ENCODE results near the gene PLEKHA8.
"Not testable (repeated sequence)": the region's sequence is repeated elsewhere in the genome, so short reads cannot be mapped to it uniquely, and the experiment has no call there.

The PLEKHA8 gene

DNA sequence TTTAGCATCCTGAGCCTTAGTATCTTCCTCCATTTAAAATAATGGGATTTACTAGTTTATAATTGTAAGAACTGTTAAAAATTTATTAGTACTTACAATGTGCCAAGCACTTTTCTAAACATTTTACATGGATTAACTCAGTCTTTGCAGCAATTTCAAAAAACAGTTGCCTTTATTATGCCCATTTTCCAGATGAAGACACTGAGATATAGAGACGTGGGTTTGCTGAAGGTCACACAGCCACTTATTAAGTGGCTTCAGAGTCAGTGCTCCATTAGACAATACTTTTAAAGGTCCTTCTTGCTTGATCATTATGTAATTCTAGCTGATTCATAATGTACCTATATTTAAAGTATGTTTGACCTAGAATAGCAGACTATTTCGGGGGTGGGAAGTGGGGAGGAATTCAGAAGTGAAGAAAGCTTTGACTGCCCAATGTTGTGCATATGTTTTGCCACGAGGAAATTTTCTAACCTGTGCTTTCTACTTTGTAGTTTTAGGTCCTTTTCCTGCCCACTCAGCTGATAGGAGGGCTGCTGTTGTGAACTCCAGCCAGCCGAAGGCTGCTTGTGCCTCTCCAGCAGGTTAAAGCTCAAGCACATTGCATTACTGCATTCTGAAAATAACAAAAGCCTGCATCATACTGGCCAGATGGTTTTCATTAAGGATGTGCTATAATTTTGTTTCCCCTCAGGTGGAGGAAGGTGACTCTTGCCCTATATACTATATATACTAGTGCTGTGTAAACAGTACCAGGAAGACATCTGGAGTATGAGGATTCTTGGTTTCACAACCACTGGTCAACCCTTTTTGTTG is 4.3 kb downstream of the PLEKHA8 start:
- no peaks in the 10 kb centered on the region for H3K27me3 Mint-ChIP-seq (ENCODE audit: low read depth)
- H3K9me3 Mint-ChIP-seq, result no peaks in the 10 kb centered on the region
- no peak overlapping the region for H3K27ac Mint-ChIP-seq
- DNase-seq (ENCODE audit: low spot score), result no peak
- H3K4me1 Mint-ChIP-seq (ENCODE audit: low read depth), result peaks cover 7% of the 10 kb centered on the region
- H3K4me3 Mint-ChIP-seq, result no peak overlapping the region
- H3K36me3 Mint-ChIP-seq (ENCODE audit: low read depth), result no peaks in the 10 kb centered on the region

DNA sequence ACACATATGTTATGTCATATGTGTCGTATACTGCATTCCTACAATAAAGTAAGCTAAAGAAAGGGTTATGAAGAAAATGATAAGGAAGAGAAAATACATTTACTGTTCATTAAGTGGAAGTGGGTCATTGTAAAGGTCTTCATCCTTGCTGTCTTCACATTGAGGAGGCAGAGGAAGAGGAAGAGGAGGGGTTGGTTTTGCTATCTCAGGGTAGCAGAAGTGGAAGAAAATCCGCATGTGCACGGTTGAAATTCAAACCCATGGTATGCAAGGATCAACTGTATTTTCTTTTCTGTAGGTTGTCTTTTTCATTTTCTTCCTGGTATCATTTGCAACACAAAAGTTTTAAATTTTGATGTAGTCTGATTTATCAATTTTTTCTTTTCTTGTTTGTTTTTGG is 6.3 kb downstream of the PLEKHA8 start:
- no peak for DNase-seq (ENCODE audit: low spot score)
- Mint-ChIP-seq H3K4me1 (ENCODE audit: low read depth) (peaks cover 4% of the 10 kb centered on the region), H3K27me3 (ENCODE audit: low read depth) (no peaks in the 10 kb centered on the region), H3K36me3 (ENCODE audit: low read depth) (no peaks in the 10 kb centered on the region), H3K9me3 (no peaks in the 10 kb centered on the region), H3K4me3 (no peak overlapping the region), H3K27ac (no peak overlapping the region)

DNA sequence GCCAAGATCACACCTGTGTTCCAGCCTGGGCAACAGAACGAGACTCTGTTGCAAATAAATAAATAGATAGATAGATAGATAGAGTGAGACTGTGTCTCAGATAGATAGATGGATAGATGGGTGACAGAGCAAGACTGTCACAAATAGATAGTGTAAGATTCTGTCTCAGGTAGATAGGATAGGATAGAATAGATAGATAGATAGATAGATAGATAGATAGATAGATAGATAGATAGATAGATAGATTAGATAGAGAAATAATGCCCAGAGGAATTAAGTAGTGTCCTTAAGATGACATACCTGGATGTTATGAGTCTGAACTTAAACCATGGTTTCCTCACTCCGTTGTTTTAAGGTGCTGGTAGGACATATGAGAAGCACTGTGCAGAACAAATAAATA is 8.0 kb downstream of the PLEKHA8 start:
- H3K4me3 Mint-ChIP-seq, result no peak overlapping the region
- no peaks in the 10 kb centered on the region for H3K9me3 Mint-ChIP-seq
- no peaks in the 10 kb centered on the region for H3K36me3 Mint-ChIP-seq (ENCODE audit: low read depth)
- DNase-seq (ENCODE audit: low spot score), result no peak
- no peak overlapping the region for H3K27ac Mint-ChIP-seq
- peaks cover 11% of the 10 kb centered on the region for H3K4me1 Mint-ChIP-seq (ENCODE audit: low read depth)
- no peaks in the 10 kb centered on the region for H3K27me3 Mint-ChIP-seq (ENCODE audit: low read depth)

DNA sequence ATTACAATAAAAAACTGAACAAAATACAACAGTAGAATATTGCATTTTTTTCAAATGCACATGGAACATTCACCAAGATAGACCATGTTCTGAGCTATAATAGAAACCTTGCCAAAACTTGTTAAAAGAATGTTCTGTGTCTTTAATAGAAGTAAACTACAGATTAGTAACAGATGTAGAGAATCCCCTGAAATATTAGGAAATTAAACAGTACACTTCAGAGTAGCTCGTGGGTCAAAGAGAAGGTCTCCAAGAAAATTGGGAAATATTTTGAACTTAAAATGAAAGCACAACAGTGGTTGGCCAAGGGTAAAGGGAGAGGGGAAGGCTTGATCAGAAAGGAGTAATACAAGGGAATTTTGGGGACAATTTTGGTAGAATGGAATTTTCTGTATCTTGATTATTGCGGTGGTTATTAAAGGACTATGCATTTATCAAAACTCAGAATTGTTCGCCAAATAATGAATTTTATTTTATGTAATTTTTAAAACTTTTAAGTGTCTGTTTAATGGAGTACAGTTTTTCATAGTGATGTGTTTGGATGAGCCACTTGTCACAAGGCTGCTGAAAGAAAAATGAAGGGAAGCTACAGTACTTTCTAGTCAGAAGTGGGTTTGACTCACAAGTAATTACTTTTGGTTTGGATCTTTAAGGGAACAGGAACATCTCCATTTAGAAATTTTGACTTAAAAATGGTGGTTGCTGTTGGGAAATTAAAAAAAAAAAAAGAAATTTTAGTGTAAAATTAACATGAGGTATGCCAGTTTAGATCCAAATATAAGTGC is 10.2 kb downstream of the PLEKHA8 start:
- DNase-seq (ENCODE audit: low spot score), result no peak

DNA sequence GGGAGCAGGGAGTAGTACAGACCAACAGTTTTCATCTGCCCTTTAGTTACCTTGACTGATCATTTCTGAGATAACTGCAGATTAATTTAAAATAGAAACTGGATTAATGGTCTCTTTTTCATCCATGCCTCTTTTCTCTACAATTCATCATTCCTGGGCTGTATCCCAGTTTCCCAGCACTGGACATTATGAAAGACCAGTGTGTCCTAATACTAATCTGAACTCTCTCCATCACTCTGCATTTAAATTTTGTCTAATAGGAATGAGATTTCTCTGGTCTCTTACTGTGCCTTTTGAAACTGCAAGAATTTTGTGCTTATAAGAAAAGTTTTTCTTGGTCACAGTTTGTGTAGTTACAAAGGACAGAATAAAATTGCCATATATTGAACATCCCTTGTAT is 12.7 kb downstream of the PLEKHA8 start:
- peaks cover 7% of the 10 kb centered on the region for H3K36me3 Mint-ChIP-seq (ENCODE audit: low read depth)
- H3K4me3 Mint-ChIP-seq, result no peak overlapping the region
- DNase-seq (ENCODE audit: low spot score), result no peak
- H3K9me3 Mint-ChIP-seq, result no peaks in the 10 kb centered on the region
- no peaks in the 10 kb centered on the region for H3K27me3 Mint-ChIP-seq (ENCODE audit: low read depth)
- H3K27ac Mint-ChIP-seq, result no peak overlapping the region
- H3K4me1 Mint-ChIP-seq (ENCODE audit: low read depth), result peaks cover 10% of the 10 kb centered on the region

More for the DNA sequence above, 10.2 kb downstream of the PLEKHA8 start:
- no peaks in the 10 kb centered on the region for H3K27me3 Mint-ChIP-seq (ENCODE audit: low read depth)
- H3K36me3 Mint-ChIP-seq (ENCODE audit: low read depth), result no peaks in the 10 kb centered on the region
- H3K9me3 Mint-ChIP-seq, result no peaks in the 10 kb centered on the region
- H3K27ac Mint-ChIP-seq, result no peak overlapping the region
- peaks cover 12% of the 10 kb centered on the region for H3K4me1 Mint-ChIP-seq (ENCODE audit: low read depth)
- no peak overlapping the region for H3K4me3 Mint-ChIP-seq

GRCh38 chr7:30041526-30042269 is 13.5 kb downstream of the PLEKHA8 start:
- Mint-ChIP-seq H3K36me3 (ENCODE audit: low read depth) (peaks cover 9% of the 10 kb centered on the region), H3K4me3 (no peak overlapping the region), H3K27ac (no peak overlapping the region), H3K4me1 (ENCODE audit: low read depth) (peaks cover 10% of the 10 kb centered on the region), H3K9me3 (no peaks in the 10 kb centered on the region), H3K27me3 (ENCODE audit: low read depth) (no peaks in the 10 kb centered on the region)
- DNase-seq (ENCODE audit: low spot score), result no peak

DNA sequence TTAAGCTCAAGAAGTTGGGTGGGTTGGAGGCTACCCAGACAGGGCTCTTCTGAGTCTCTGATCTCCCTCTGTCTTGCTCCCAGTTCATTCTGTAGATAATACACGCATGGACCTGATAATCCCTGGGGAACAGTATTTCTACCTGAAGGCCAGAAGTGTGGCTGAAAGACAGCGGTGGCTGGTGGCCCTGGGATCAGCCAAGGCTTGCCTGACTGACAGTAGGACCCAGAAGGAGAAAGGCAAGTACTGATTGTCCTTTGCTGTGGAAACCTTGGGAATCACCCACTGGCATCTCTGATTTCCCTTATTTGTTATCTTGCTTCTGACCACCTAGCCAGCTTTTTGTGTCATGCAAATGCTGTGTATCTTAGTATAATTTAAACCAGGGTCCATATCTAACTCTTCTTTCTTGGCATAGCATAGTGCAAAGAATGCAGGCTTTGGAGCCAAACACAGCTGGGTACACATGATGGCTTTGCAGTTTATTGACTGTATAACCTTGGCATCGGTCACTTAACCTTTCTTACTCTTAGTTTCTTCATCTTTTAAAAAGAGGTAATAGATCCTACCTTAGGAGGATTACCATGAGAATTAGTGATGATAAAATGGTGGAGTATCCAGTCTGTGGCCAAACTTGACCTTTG is 18.0 kb downstream of the PLEKHA8 start:
- no peak overlapping the region for H3K27ac Mint-ChIP-seq
- H3K4me1 Mint-ChIP-seq (ENCODE audit: low read depth), result peaks cover 4% of the 10 kb centered on the region
- no peaks in the 10 kb centered on the region for H3K9me3 Mint-ChIP-seq
- DNase-seq (ENCODE audit: low spot score), result no peak
- no peak overlapping the region for H3K4me3 Mint-ChIP-seq
- no peaks in the 10 kb centered on the region for H3K27me3 Mint-ChIP-seq (ENCODE audit: low read depth)
- H3K36me3 Mint-ChIP-seq (ENCODE audit: low read depth), result peaks cover 20% of the 10 kb centered on the region

- peaks cover 4% of the 10 kb centered on the region for H3K4me1 Mint-ChIP-seq (ENCODE audit: low read depth)
- DNase-seq (ENCODE audit: low spot score), result no peak
- H3K9me3 Mint-ChIP-seq, result no peaks in the 10 kb centered on the region
- no peak overlapping the region for H3K4me3 Mint-ChIP-seq
- H3K27ac Mint-ChIP-seq, result no peak overlapping the region
- H3K36me3 Mint-ChIP-seq (ENCODE audit: low read depth), result peaks cover 20% of the 10 kb centered on the region
- no peaks in the 10 kb centered on the region for H3K27me3 Mint-ChIP-seq (ENCODE audit: low read depth)
These were observed 18.9 kb downstream of the PLEKHA8 start for GRCh38 chr7:30047124-30047523.

DNA sequence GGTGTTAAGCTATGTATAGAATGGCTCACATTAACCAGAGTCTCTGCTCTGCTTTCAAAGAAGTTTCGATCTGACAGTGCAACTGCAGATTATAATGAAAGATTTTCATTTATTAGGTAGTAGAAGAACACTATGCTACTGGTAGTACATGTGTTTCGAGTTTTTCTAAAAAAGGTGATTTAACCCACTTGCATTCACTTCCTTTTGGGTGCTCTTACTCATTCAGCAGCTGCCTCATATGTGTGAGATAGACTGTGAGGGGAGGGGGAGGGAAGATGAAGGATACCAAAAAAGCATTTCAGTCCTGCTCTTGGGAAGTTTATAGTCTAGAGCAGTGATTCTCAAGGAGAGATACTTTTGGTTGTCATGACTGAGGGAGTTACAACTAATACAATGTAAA is 20.4 kb downstream of the PLEKHA8 start:
- Mint-ChIP-seq H3K9me3 (no peaks in the 10 kb centered on the region), H3K4me3 (no peak overlapping the region), H3K4me1 (ENCODE audit: low read depth) (peaks cover 3% of the 10 kb centered on the region), H3K36me3 (ENCODE audit: low read depth) (peaks cover 26% of the 10 kb centered on the region), H3K27ac (no peak overlapping the region), H3K27me3 (ENCODE audit: low read depth) (no peaks in the 10 kb centered on the region)
- no peak for DNase-seq (ENCODE audit: low spot score)

GRCh38 chr7:30049173-30049572 is 21.0 kb downstream of the PLEKHA8 start:
- H3K27me3 Mint-ChIP-seq (ENCODE audit: low read depth), result no peaks in the 10 kb centered on the region
- DNase-seq (ENCODE audit: low spot score), result no peak
- H3K4me1 Mint-ChIP-seq (ENCODE audit: low read depth), result peaks cover 3% of the 10 kb centered on the region
- no peak overlapping the region for H3K4me3 Mint-ChIP-seq
- no peaks in the 10 kb centered on the region for H3K9me3 Mint-ChIP-seq
- H3K36me3 Mint-ChIP-seq (ENCODE audit: low read depth), result peaks cover 26% of the 10 kb centered on the region
- H3K27ac Mint-ChIP-seq, result no peak overlapping the region

DNA sequence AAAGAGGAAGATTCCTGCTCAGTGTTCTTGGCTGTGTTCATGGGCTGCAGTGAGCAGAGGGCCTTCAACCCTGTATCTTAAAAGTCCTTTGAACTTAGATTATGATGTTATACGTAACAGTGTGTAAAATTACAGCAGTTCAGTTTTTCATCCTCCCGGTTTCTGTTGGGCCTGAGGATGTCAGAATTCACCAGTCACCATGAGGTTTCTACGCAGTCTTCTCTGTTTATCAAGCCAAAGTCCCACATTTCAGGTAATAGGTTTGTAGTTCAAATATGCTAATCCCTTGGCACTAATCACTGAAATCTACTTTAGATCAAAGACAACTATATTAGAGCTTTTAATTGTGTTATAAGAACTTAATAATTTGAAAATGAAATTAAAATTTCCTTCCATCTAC is 24.9 kb downstream of the PLEKHA8 start:
- no peaks in the 10 kb centered on the region for H3K27me3 Mint-ChIP-seq (ENCODE audit: low read depth)
- H3K9me3 Mint-ChIP-seq, result no peaks in the 10 kb centered on the region
- no peak overlapping the region for H3K27ac Mint-ChIP-seq
- H3K4me1 Mint-ChIP-seq (ENCODE audit: low read depth), result peaks cover 3% of the 10 kb centered on the region
- no peak for DNase-seq (ENCODE audit: low spot score)
- no peak overlapping the region for H3K4me3 Mint-ChIP-seq
- peaks cover 17% of the 10 kb centered on the region for H3K36me3 Mint-ChIP-seq (ENCODE audit: low read depth)

GRCh38 chr7:30057741-30058140 is 29.5 kb downstream of the PLEKHA8 start:
- Mint-ChIP-seq H3K4me3 (no peak overlapping the region), H3K27ac (no peak overlapping the region), H3K4me1 (ENCODE audit: low read depth) (no peaks in the 10 kb centered on the region), H3K36me3 (ENCODE audit: low read depth) (peaks cover 8% of the 10 kb centered on the region), H3K9me3 (no peaks in the 10 kb centered on the region), H3K27me3 (ENCODE audit: low read depth) (no peaks in the 10 kb centered on the region)
- DNase-seq (ENCODE audit: low spot score), result no peak

GRCh38 chr7:30061786-30062185 is 33.6 kb downstream of the PLEKHA8 start:
- not testable (repeated sequence) for H3K27ac Mint-ChIP-seq; H3K4me3 Mint-ChIP-seq; H3K36me3 Mint-ChIP-seq (ENCODE audit: low read depth); H3K4me1 Mint-ChIP-seq (ENCODE audit: low read depth); H3K9me3 Mint-ChIP-seq; H3K27me3 Mint-ChIP-seq (ENCODE audit: low read depth)
- DNase-seq (ENCODE audit: low spot score), result peak; percentile 8

Measured in T-helper 2 cell treated with Interferon-gamma antibody and Interleukin-4, amounts not matched to agents 5 μg/mL and 100 μg/mL, for 36 hours (primary cell).